GM12878 (cell line): Measurements from ENCODE around the gene RETREG1.

Experiments
- EP300 ChIP-seq, 2 experiments: fragments of 150-350 bp in 1 of 2; IDR thresholded peaks; 2 replicates each; pipeline ENCODE4 v1.6.1; 2011 to 2012; ENCODE audit warnings: low read depth in 2 of 2, low read length in 2 of 2, borderline replicate concordance in 1 of 2, improper control_type of control experiment in 1 of 2, inconsistent platforms in 1 of 2; ENCODE audit not compliant: control insufficient read depth in 1 of 2
- JUND ChIP-seq: IDR thresholded peaks from 2 replicates; pipeline ENCODE4 v1.6.1; 2012; ENCODE audit warnings: low read depth, mild to moderate bottlenecking, low read length, improper control_type of control experiment, moderate library complexity
- MAX ChIP-seq: IDR thresholded peaks from 2 replicates; pipeline ENCODE4 v1.6.1; 2012; ENCODE audit warnings: low read depth, low read length, improper control_type of control experiment
- MXI1 ChIP-seq: fragments of 150-350 bp; IDR thresholded peaks from 2 replicates; pipeline ENCODE4 v1.6.1; 2011; ENCODE audit warnings: low read depth, mild to moderate bottlenecking, inconsistent platforms, low read length, improper control_type of control experiment
- POLR2AphosphoS5 ChIP-seq: IDR thresholded peaks from 2 replicates; pipeline ENCODE4 v1.6.1; 2011; ENCODE audit warnings: mild to moderate bottlenecking, low read length, inconsistent platforms
- SMAD1 ChIP-seq: fragments of 450-650 bp; IDR thresholded peaks from 2 replicates; pipeline ENCODE4 v1.6.1; 2018; ENCODE audit warnings: mild to moderate bottlenecking, low read depth; ENCODE audit not compliant: partially characterized antibody
- YY1 ChIP-seq: IDR thresholded peaks from 2 replicates; pipeline ENCODE4 v1.6.1; 2011; ENCODE audit warnings: low read depth, mild to moderate bottlenecking, low read length
- TF ChIP-seq, protein P1 (sequence below), 3 experiments: IDR thresholded peaks in 2 of 3; conservative IDR thresholded peaks in 1 of 3; 2 replicates each; pipeline ENCODE4 v1.5.1; 2011; ENCODE audit warnings: low read depth in 3 of 3, low read length in 3 of 3, mild to moderate bottlenecking in 3 of 3, control low read depth in 2 of 3, moderate library complexity in 2 of 3, inconsistent platforms in 1 of 3, mixed read lengths in 1 of 3; ENCODE audit not compliant: control insufficient read depth in 2 of 3, insufficient read depth in 1 of 3; ENCODE audit errors: extremely low read depth in 1 of 3

GRCh38 chr5:16592255-16592654 lies 24.5 kb downstream of the RETREG1 start:
- no peak for TF ChIP-seq MXI1
- no peak for TF ChIP-seq POLR2AphosphoS5
- no peak for TF ChIP-seq EP300 (IDR thresholded peaks at IDR 0.05; ENCODE audit: borderline replicate concordance in 1 of 2, control insufficient read depth in 1 of 2, low read depth in 2 of 2, low read length in 2 of 2)
- no peak for TF ChIP-seq YY1
- TF ChIP-seq JUND: no peak
- TF ChIP-seq, protein P1, sequence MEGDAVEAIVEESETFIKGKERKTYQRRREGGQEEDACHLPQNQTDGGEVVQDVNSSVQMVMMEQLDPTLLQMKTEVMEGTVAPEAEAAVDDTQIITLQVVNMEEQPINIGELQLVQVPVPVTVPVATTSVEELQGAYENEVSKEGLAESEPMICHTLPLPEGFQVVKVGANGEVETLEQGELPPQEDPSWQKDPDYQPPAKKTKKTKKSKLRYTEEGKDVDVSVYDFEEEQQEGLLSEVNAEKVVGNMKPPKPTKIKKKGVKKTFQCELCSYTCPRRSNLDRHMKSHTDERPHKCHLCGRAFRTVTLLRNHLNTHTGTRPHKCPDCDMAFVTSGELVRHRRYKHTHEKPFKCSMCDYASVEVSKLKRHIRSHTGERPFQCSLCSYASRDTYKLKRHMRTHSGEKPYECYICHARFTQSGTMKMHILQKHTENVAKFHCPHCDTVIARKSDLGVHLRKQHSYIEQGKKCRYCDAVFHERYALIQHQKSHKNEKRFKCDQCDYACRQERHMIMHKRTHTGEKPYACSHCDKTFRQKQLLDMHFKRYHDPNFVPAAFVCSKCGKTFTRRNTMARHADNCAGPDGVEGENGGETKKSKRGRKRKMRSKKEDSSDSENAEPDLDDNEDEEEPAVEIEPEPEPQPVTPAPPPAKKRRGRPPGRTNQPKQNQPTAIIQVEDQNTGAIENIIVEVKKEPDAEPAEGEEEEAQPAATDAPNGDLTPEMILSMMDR (IDR thresholded peaks at IDR 0.05 in 2 of 3, conservative IDR thresholded peaks at IDR 0.05 in 1 of 3; ENCODE audit: control insufficient read depth in 2 of 3, extremely low read depth in 1 of 3, insufficient read depth in 1 of 3, low read depth in 3 of 3, low read length in 3 of 3): no peak
- no peak for TF ChIP-seq SMAD1
- TF ChIP-seq MAX: no peak
